GM21576 (cell line): Measurements from ENCODE around the gene TRMT11.
A peak's percentile ranks its signal among the peaks of the same experiment; 100 is the strongest.

Experiments used
- ATAC-seq: cut with Tn5 transposase; IDR thresholded peaks from one replicate; pipeline ENCODE4 v1.9.1; 2021; ENCODE audit warnings: mild to moderate bottlenecking, moderate library complexity; ENCODE audit not compliant: unreplicated experiment

Gene TRMT11

GRCh38 chr6:126071000-126071647 is 84.8 kb downstream of the TRMT11 start:
- ATAC-seq, result no peak

GRCh38 chr6:126072172-126072571 is 85.8 kb downstream of the TRMT11 start:
- ATAC-seq, result no peak

GRCh38 chr6:126072834-126073233 is 86.5 kb downstream of the TRMT11 start:
- ATAC-seq, result no peak

GRCh38 chr6:126075335-126076071 is 89.2 kb downstream of the TRMT11 start:
- no peak for ATAC-seq

- ATAC-seq, result no peak
Measured at GRCh38 chr6:126076992-126077664, 90.8 kb downstream of the TRMT11 start.

- ATAC-seq, result no peak
Measured at GRCh38 chr6:126077810-126078776, 91.8 kb downstream of the TRMT11 start.

- ATAC-seq, result no peak
Measured at GRCh38 chr6:126083875-126084274, 97.5 kb downstream of the TRMT11 start.

- peak; percentile 67 for ATAC-seq
Measured at GRCh38 chr6:126086560-126086959, 100.2 kb downstream of the TRMT11 start.
